A673 (cell line): ENCODE measurements around the gene HTRA2.

ENCODE experiments used
- EZH2 ChIP-seq: fragments of 200-600 bp; sonication (generic); IDR thresholded peaks from 2 replicates; pipeline ENCODE4 v1.6.1; 2017; ENCODE audit warnings: borderline replicate concordance, low read depth, mild to moderate bottlenecking, mixed read lengths, antibody characterized with exemption, low read length; ENCODE audit not compliant: poor library complexity, severe bottlenecking
- TF ChIP-seq, protein P1 (sequence below): fragments of 300-800, 200-600 bp; sonication (generic); conservative IDR thresholded peaks from 2 replicates; pipeline ENCODE4 v1.5.1; 2017; ENCODE audit warnings: low read depth, mild to moderate bottlenecking, antibody characterized with exemption, low read length, moderate library complexity, mixed read lengths

DNA sequence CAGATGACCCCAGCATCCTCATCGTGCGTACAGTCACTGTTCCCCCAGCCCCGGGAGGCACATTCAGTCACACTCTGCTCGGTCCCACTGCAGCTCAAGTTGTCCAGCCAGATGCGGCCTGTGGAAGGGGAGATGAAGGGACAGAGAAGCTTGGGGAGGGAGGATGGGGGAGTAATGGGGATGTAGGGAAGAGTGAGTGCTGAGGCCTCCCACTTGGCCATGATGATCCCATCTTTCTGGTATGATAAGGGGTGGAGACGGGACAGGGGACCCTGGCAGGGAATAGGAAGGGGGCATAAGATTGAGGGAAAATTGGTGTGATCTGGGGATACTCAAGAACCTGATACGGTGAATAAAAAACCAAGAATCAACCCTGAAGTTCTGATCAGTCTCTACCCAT, 20.5 kb downstream of the HTRA2 start:
- TF ChIP-seq EZH2 = no peak
- TF ChIP-seq, protein P1, sequence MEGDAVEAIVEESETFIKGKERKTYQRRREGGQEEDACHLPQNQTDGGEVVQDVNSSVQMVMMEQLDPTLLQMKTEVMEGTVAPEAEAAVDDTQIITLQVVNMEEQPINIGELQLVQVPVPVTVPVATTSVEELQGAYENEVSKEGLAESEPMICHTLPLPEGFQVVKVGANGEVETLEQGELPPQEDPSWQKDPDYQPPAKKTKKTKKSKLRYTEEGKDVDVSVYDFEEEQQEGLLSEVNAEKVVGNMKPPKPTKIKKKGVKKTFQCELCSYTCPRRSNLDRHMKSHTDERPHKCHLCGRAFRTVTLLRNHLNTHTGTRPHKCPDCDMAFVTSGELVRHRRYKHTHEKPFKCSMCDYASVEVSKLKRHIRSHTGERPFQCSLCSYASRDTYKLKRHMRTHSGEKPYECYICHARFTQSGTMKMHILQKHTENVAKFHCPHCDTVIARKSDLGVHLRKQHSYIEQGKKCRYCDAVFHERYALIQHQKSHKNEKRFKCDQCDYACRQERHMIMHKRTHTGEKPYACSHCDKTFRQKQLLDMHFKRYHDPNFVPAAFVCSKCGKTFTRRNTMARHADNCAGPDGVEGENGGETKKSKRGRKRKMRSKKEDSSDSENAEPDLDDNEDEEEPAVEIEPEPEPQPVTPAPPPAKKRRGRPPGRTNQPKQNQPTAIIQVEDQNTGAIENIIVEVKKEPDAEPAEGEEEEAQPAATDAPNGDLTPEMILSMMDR = no peak
